Measurements from ENCODE around the gene PRKAG2. TPM values are rescaled to one million over a fixed set of nuclear protein-coding genes. Genes with fewer than 3 reads are reported as not detected.

The PRKAG2 gene
- total RNA-seq, 1 donor = 21.2 TPM

GRCh38 chr7:151631953-151632749 lies 244.8 kb downstream of the PRKAG2 start:
- peak; percentile 10 for TF ChIP-seq CTCF (IDR thresholded peaks at IDR 0.05; ENCODE audit: insufficient read depth, low read depth, low read length)
- H3K4me3 ChIP-seq (ENCODE audit: low read depth, low read length) = peak overlapping the region; percentile 82
- DNase-seq (ENCODE audit: low read depth) = peak; percentile 78

GRCh38 chr7:151631570-151631952 lies 245.4 kb downstream of the PRKAG2 start:
- peak overlapping the region; percentile 82 for H3K4me3 ChIP-seq (ENCODE audit: low read depth, low read length)
- DNase-seq (ENCODE audit: low read depth) = peak; percentile 47
- peak; percentile 19 for TF ChIP-seq CTCF (IDR thresholded peaks at IDR 0.05; ENCODE audit: insufficient read depth, low read depth, low read length)

- TF ChIP-seq CTCF (IDR thresholded peaks at IDR 0.05; ENCODE audit: insufficient read depth, low read depth, low read length) = no peak
- peak; percentile 37 for DNase-seq (ENCODE audit: low read depth)
- H3K4me3 ChIP-seq (ENCODE audit: low read depth, low read length) = peak overlapping the region; percentile 82
These were observed 245.9 kb downstream of the PRKAG2 start for GRCh38 chr7:151630851-151631569.

GRCh38 chr7:151630358-151630757 lies 246.6 kb downstream of the PRKAG2 start:
- DNase-seq (ENCODE audit: low read depth) = no peak
- TF ChIP-seq CTCF (IDR thresholded peaks at IDR 0.05; ENCODE audit: insufficient read depth, low read depth, low read length) = no peak
- peak overlapping the region; percentile 82 for H3K4me3 ChIP-seq (ENCODE audit: low read depth, low read length)

- no peak for DNase-seq (ENCODE audit: low read depth)
- H3K4me3 ChIP-seq (ENCODE audit: low read depth, low read length) = no peak overlapping the region
- no peak for TF ChIP-seq CTCF (IDR thresholded peaks at IDR 0.05; ENCODE audit: insufficient read depth, low read depth, low read length)
These were observed 247.1 kb downstream of the PRKAG2 start for GRCh38 chr7:151629713-151630272.

- TF ChIP-seq CTCF (IDR thresholded peaks at IDR 0.05; ENCODE audit: insufficient read depth, low read depth, low read length) = no peak
- H3K4me3 ChIP-seq (ENCODE audit: low read depth, low read length) = no peak overlapping the region
- DNase-seq (ENCODE audit: low read depth) = no peak
These were observed 247.9 kb downstream of the PRKAG2 start for GRCh38 chr7:151628846-151629604.

Measured in fibroblast of villous mesenchyme (primary cell).